B cell (primary cell): ENCODE measurements around the gene OTOGL.

Experiments used
- EZH2 ChIP-seq: IDR thresholded peaks from 2 replicates; pipeline ENCODE4 v1.6.1; 2012; ENCODE audit warnings: borderline replicate concordance, low read depth, mild to moderate bottlenecking, moderate library complexity, low read length; ENCODE audit not compliant: insufficient read depth, poor library complexity, severe bottlenecking
- TF ChIP-seq, protein P1 (sequence below): fragments of 200-600 bp; IDR thresholded peaks from one replicate; pipeline ENCODE4 v1.8.0; 2022; ENCODE audit warnings: antibody characterized with exemption, mild to moderate bottlenecking

DNA sequence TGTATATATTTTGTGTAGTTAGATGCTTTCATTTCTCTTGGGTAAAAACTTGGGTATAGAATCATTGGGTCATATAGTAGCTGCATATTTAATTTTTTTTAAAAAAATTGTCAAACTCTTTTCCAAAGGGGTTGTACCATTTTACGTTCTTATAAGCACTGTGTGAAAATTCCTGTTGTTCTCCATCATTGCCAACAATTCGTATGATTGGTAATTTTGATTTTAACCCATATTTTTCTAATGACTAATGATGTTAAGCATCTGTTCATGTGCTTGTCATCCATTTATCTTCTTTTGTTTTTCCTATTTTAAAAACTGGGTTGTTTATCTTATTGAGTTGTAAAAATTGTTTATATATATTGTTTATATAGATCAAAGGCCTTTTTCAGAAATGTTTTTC, 77.4 kb downstream of the OTOGL start:
- TF ChIP-seq, protein P1, sequence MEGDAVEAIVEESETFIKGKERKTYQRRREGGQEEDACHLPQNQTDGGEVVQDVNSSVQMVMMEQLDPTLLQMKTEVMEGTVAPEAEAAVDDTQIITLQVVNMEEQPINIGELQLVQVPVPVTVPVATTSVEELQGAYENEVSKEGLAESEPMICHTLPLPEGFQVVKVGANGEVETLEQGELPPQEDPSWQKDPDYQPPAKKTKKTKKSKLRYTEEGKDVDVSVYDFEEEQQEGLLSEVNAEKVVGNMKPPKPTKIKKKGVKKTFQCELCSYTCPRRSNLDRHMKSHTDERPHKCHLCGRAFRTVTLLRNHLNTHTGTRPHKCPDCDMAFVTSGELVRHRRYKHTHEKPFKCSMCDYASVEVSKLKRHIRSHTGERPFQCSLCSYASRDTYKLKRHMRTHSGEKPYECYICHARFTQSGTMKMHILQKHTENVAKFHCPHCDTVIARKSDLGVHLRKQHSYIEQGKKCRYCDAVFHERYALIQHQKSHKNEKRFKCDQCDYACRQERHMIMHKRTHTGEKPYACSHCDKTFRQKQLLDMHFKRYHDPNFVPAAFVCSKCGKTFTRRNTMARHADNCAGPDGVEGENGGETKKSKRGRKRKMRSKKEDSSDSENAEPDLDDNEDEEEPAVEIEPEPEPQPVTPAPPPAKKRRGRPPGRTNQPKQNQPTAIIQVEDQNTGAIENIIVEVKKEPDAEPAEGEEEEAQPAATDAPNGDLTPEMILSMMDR = no peak
- TF ChIP-seq EZH2 = no peak
